ENCODE measurements around the gene TCF19. TPM values are rescaled to one million over a fixed set of nuclear protein-coding genes. Genes with fewer than 3 reads are reported as not detected.
A peak's percentile ranks its signal among the peaks of the same experiment; 100 is the strongest.
"Not testable (repeated sequence)": the region's sequence is repeated elsewhere in the genome, so short reads cannot be mapped to it uniquely, and the experiment has no call there.

The TCF19 gene
- total RNA-seq, 1 donor from 2014 or later, result 6.2 TPM

GRCh38 chr6:31194061-31194834, 35.9 kb downstream of the TCF19 start:
- Histone ChIP-seq H3K4me3 (no peak overlapping the region), H3K9me3 (no peaks in the 10 kb centered on the region), H3K27ac (peak overlapping the region; percentile 41), H3K27me3 (ENCODE audit: low read depth) (no peaks in the 10 kb centered on the region), H3K36me3 (no peaks in the 10 kb centered on the region), H3K4me1 (peaks cover 21% of the 10 kb centered on the region)
- TF ChIP-seq CTCF (IDR thresholded peaks at IDR 0.05), result no peak
- intact Hi-C loops (cut with DNase I), result loop anchor here (5.0 to 10.0 kb wide), 2 partner anchors 57 to 171 kb away; partner anchors contain the start of gene PSORS1C2
- no peak for ATAC-seq
- DNase-seq, result no peak

- H3K36me3 ChIP-seq; ATAC-seq; H3K27me3 ChIP-seq (ENCODE audit: low read depth); H3K4me3 ChIP-seq; DNase-seq; H3K9me3 ChIP-seq: not testable (repeated sequence)
- Histone ChIP-seq H3K27ac (peak overlapping the region; percentile 41), H3K4me1 (peaks cover 31% of the 10 kb centered on the region)
- intact Hi-C loops (cut with DNase I), result loop anchor here (10.0 kb wide), 1 partner anchor 169 kb away; no protein-coding TSS in a partner anchor
These were observed 37.1 kb downstream of the TCF19 start for GRCh38 chr6:31195308-31195979.

GRCh38 chr6:31196251-31197022, 38.0 kb downstream of the TCF19 start:
- ATAC-seq; H3K36me3 ChIP-seq; DNase-seq; H3K27me3 ChIP-seq (ENCODE audit: low read depth); H3K9me3 ChIP-seq: not testable (repeated sequence)
- intact Hi-C loops (cut with DNase I), result loop anchor here (10.0 kb wide), 1 partner anchor 168 kb away; no protein-coding TSS in a partner anchor
- Histone ChIP-seq H3K4me1 (peaks cover 31% of the 10 kb centered on the region), H3K4me3 (peak overlapping the region; percentile 72), H3K27ac (peak overlapping the region; percentile 99)

- Histone ChIP-seq H3K9me3 (no peaks in the 10 kb centered on the region), H3K27ac (peak overlapping the region; percentile 99), H3K36me3 (no peaks in the 10 kb centered on the region), H3K27me3 (ENCODE audit: low read depth) (no peaks in the 10 kb centered on the region), H3K4me3 (peak overlapping the region; percentile 72), H3K4me1 (peaks cover 39% of the 10 kb centered on the region)
- peak; percentile 97 for DNase-seq
- peak; percentile 93 to 94 for ATAC-seq
- intact Hi-C loops (cut with DNase I), result loop anchor here (10.0 kb wide), 1 partner anchor 167 kb away; no protein-coding TSS in a partner anchor
- no peak for TF ChIP-seq CTCF (IDR thresholded peaks at IDR 0.05)
These were observed 39.3 kb downstream of the TCF19 start for GRCh38 chr6:31197559-31198305.

- H3K27me3 ChIP-seq (ENCODE audit: low read depth); H3K9me3 ChIP-seq; H3K36me3 ChIP-seq; ATAC-seq; H3K27ac ChIP-seq; DNase-seq: not testable (repeated sequence)
- H3K4me1 ChIP-seq, result peaks cover 46% of the 10 kb centered on the region
- H3K4me3 ChIP-seq, result peak overlapping the region; percentile 72
- intact Hi-C loops (cut with DNase I), result loop anchor here (10.0 kb wide), 1 partner anchor 166 kb away; no protein-coding TSS in a partner anchor
These were observed 40.7 kb downstream of the TCF19 start for GRCh38 chr6:31199105-31199452.

GRCh38 chr6:31202259-31203166, 44.1 kb downstream of the TCF19 start:
- H3K27ac ChIP-seq, result peak overlapping the region; percentile 89
- H3K9me3 ChIP-seq, result no peaks in the 10 kb centered on the region
- intact Hi-C loops (cut with DNase I), result no loop called here
- no peaks in the 10 kb centered on the region for H3K27me3 ChIP-seq (ENCODE audit: low read depth)
- DNase-seq, result no peak
- ATAC-seq, result no peak
- H3K36me3 ChIP-seq, result no peaks in the 10 kb centered on the region
- H3K4me1 ChIP-seq, result peaks cover 43% of the 10 kb centered on the region
- no peak for TF ChIP-seq CTCF (IDR thresholded peaks at IDR 0.05)
- no peak overlapping the region for H3K4me3 ChIP-seq
